ENCODE measurements around the gene ARL6IP5.

GRCh38 chr3:69084326-69085167, at the start of gene ARL6IP5:
- TF ChIP-seq POLR2A (IDR thresholded peaks at IDR 0.05) = peak in 2 of 4 donors; percentile 51 to 82
- TF ChIP-seq POLR2AphosphoS5 (IDR thresholded peaks at IDR 0.05) = peak; percentile 47 to 88
